Activated CD4-positive, alpha-beta memory T cell treated with anti-CD3 and anti-CD28 coated beads for 36 hours (primary cell): ENCODE data around the gene RPAIN. TPM values are rescaled to one million over a fixed set of nuclear protein-coding genes. Genes with fewer than 3 reads are reported as not detected.

Experiments used
- CTCF ChIA-PET: fragments of 350-600 bp; sonication (Branson Sonifier 250); formaldehyde crosslinking; loops from one replicate; lab custom pipeline; 2021; ENCODE audit warnings: antibody characterized with exemption, inconsistent platforms; lab: Charles Lee
- POLR2A ChIA-PET: fragments of 350-600 bp; sonication (Branson Sonifier 250); formaldehyde crosslinking; loops from one replicate; lab custom pipeline; 2021; ENCODE audit warnings: antibody characterized with exemption; lab: Charles Lee
- DNase-seq: peaks from one replicate; pipeline ENCODE4 v3.0.0-alpha.2; 2020
- H3K27ac Mint-ChIP-seq: one replicate; pipeline ENCODE4 v1.8.0; 2021; ENCODE audit warnings: mixed read lengths
- H3K27me3 Mint-ChIP-seq: one replicate; pipeline ENCODE4 v1.8.0; 2021; ENCODE audit warnings: mixed read lengths
- H3K36me3 Mint-ChIP-seq: one replicate; pipeline ENCODE4 v1.8.0; 2021; ENCODE audit warnings: mixed read lengths
- H3K4me1 Mint-ChIP-seq: one replicate; pipeline ENCODE4 v1.8.0; 2021; ENCODE audit warnings: low read depth, mixed read lengths
- H3K4me3 Mint-ChIP-seq: one replicate; pipeline ENCODE4 v1.8.0; 2021; ENCODE audit warnings: mild to moderate bottlenecking, mixed read lengths
- H3K9me3 Mint-ChIP-seq: one replicate; pipeline ENCODE4 v1.8.0; 2021; ENCODE audit warnings: mixed read lengths
- intact Hi-C: fragments of 100-400 bp; cut with micrococcal nuclease; formaldehyde crosslinking; loops from one replicate; pipeline ENCODE4 v1.15.1; 2023
- total RNA-seq, 2 experiments: library from RNA; stranded (reverse); gene quantifications; one replicate each; pipeline ENCODE4 v1.2.3, GENCODE V29; 2021

The RPAIN gene
- total RNA-seq, 2 experiments from 2014 or later, result 51.7 to 53.4 TPM

DNA sequence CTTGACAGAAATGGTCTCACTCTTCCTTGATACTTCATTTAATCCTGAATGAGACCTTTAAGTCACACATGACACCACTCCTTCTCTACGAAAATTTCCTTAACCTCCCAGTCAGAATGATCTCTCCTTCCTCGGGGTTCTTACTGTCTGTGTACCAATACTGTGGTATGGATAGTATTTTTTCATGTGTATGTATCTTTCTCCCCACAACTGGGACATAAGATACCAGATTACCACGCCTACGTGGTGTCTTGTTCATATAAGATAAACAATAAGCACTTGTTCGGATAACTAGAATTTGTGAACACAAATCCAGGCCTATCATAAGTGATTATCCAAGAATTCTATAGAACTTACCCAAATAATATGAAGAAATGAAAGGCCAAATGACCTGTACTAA is 11.8 kb upstream of the RPAIN start:
- Mint-ChIP-seq H3K4me1 (peaks cover 36% of the 10 kb centered on the region), H3K4me3 (no peak overlapping the region), H3K9me3 (no peaks in the 10 kb centered on the region), H3K27ac (no peak overlapping the region), H3K36me3 (peaks cover 47% of the 10 kb centered on the region), H3K27me3 (no peaks in the 10 kb centered on the region)
- ChIA-PET POLR2A (interaction anchor here (1.7 kb wide), 1 partner anchor 11 kb away, joined by 9 read pairs; the partner anchor contains the start of gene NUP88), CTCF (interaction anchor here (1.0 kb wide), 1 partner anchor 158 kb away, joined by 3 read pairs; no protein-coding TSS in a partner anchor)
- intact Hi-C loops, result no loop called here
- DNase-seq, result no peak

DNA sequence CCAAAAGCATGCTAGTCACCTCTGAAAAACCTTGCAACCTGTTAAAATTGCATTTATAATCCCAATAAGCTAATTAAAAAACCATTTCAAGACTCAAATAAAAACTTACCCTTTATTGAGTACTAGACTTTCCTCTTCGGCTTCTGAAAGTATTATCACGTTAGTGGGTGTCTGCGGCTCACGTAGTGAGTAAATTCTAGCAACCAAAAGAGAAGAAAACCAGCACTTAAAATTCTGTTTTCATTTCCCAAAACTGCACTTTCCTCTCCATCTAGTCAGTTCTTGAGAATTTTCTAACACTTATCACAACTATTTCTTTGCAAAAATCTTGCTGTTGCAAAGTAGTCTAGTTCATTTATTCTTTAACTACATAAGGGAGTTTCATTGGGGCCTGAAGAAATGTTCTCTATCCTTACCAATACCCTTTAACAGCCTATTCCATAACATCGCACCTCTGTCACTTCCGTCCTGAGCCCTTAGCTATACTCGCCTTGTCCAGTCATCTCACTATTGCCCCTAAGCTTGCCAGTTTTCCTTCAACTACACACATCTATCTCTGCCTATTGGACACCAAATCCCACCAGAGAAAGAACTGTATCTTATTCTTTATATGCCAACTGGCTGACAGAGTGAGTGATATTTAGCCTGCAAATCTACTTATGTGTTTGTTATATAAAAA is 9.2 kb upstream of the RPAIN start:
- peaks cover 37% of the 10 kb centered on the region for H3K36me3 Mint-ChIP-seq
- ChIA-PET CTCF (interaction anchor here (2.5 kb wide), 1 partner anchor 28 kb away, joined by 8 read pairs; the partner anchor contains the start of gene C1QBP), POLR2A (interaction anchor here (1.0 to 1.4 kb wide), 2 partner anchors 8 to 22 kb away, joined by 3 to 7 read pairs; partner anchors contain the start of gene NUP88)
- peak overlapping the region; percentile 11 for H3K4me3 Mint-ChIP-seq
- intact Hi-C loops, result no loop called here
- H3K27ac Mint-ChIP-seq, result peak overlapping the region; percentile 75
- no peaks in the 10 kb centered on the region for H3K27me3 Mint-ChIP-seq
- DNase-seq, result peak; percentile 28
- peaks cover 44% of the 10 kb centered on the region for H3K4me1 Mint-ChIP-seq
- H3K9me3 Mint-ChIP-seq, result no peaks in the 10 kb centered on the region

DNA sequence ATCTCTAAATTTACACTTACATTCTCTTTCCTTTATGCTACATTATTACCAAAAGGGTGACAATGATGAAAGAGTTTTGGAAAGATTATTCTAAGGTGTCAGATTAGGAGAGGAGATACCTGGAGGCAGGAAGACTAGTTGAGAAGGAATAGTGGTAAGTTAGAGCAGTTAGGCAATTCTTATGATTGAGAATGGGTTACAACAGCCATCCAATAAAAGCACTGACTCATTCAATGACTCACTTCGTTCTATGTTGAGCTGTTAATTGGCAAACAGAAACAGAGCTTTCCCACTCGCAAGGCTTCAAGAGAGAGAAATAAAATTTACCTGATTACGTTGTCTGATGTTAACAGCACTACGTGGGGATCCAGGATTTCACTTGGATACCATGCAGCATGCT is 6.3 kb upstream of the RPAIN start:
- intact Hi-C loops, result no loop called here
- Mint-ChIP-seq H3K9me3 (no peaks in the 10 kb centered on the region), H3K4me1 (peaks cover 63% of the 10 kb centered on the region), H3K27me3 (no peaks in the 10 kb centered on the region), H3K4me3 (no peak overlapping the region), H3K27ac (peak overlapping the region; percentile 77), H3K36me3 (peaks cover 46% of the 10 kb centered on the region)
- POLR2A ChIA-PET, result no interaction called here
- CTCF ChIA-PET, result interaction anchor here (0.7 to 3.5 kb wide), 2 partner anchors 14 to 26 kb away, joined by 3 to 13 read pairs; partner anchors contain the start of gene C1QBP
- no peak for DNase-seq

DNA sequence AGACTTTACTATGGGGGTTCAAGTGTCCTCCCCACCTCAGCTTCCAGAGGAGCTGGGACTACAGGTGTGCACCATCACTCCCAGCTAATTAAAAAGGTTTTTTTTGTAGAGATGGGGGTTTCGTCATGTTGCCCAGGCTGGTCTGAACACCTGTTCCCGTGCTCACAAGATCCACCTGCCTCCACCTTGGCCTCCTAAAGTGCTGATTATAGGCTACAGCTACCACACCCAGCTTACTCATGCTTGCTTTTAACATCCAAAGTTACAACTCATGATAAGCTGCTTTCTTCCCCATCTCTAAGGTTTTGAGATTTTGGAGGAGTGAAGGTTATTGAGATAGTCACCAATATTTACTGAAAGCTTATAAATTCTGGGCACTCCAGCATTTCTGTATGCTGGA is 3.1 kb upstream of the RPAIN start:
- no peak overlapping the region for H3K27ac Mint-ChIP-seq
- intact Hi-C loops, result loop anchor here (5.0 kb wide), 4 partner anchors 50 to 470 kb away; partner anchors contain the start of genes DHX33, PFN1 and ZNF594
- H3K4me3 Mint-ChIP-seq, result peak overlapping the region; percentile 56
- no peak for DNase-seq
- H3K4me1 Mint-ChIP-seq, result peaks cover 61% of the 10 kb centered on the region
- CTCF ChIA-PET, result interaction anchor here (0.5 to 1.1 kb wide), 2 partner anchors 135 to 179 kb away, joined by 3 to 5 read pairs; no protein-coding TSS in a partner anchor
- no peaks in the 10 kb centered on the region for H3K9me3 Mint-ChIP-seq
- peaks cover 43% of the 10 kb centered on the region for H3K36me3 Mint-ChIP-seq
- H3K27me3 Mint-ChIP-seq, result no peaks in the 10 kb centered on the region
- POLR2A ChIA-PET, result interaction anchor here (1.1 kb wide), 1 partner anchor 69 kb away, joined by 6 read pairs; the partner anchor contains the start of genes DERL2 and MIS12

DNA sequence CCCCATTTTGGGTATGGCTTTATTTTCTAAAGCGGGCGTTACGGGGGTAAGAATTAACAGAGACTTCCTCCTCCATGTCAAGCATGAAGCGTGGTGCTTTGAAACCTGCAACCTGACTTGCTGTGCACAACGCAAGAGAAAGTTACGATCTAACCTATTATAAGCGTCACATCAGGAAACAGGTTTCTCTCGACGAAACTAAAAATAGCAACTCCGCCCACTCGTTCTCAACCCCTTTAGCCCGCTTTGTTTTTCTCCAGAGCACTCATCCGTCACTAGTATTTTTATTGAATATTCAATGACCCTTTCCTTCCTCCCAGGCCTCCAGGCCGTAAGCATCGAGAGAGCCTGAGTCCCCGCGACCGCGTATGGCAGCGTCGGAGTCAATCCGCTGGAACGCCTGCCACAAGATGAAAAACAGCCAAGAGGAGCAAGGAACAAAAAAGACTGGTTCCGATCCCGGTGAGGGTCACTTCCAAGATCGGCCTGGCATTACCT is 1.1 kb upstream of the RPAIN start:
- intact Hi-C loops, result loop anchor here (1.0 to 5.0 kb wide), 6 partner anchors 20 to 472 kb away; partner anchors contain the start of genes C1QBP, DERL2, DHX33 and MIS12
- DNase-seq, result peak; percentile 80
- ChIA-PET POLR2A (interaction anchor here (0.6 to 2.4 kb wide), 7 partner anchors 8 to 67 kb away, joined by 4 to 30 read pairs (median 7); partner anchors contain the start of genes C1QBP, DERL2 and MIS12), CTCF (interaction anchor here (0.9 to 2.1 kb wide), 2 partner anchors 20 to 22 kb away, joined by 5 to 26 read pairs; partner anchors contain the start of gene C1QBP)
- Mint-ChIP-seq H3K4me1 (peaks cover 53% of the 10 kb centered on the region), H3K9me3 (no peaks in the 10 kb centered on the region), H3K27me3 (no peaks in the 10 kb centered on the region), H3K4me3 (peak overlapping the region; percentile 99), H3K36me3 (peaks cover 36% of the 10 kb centered on the region), H3K27ac (peak overlapping the region; percentile 98)

DNA sequence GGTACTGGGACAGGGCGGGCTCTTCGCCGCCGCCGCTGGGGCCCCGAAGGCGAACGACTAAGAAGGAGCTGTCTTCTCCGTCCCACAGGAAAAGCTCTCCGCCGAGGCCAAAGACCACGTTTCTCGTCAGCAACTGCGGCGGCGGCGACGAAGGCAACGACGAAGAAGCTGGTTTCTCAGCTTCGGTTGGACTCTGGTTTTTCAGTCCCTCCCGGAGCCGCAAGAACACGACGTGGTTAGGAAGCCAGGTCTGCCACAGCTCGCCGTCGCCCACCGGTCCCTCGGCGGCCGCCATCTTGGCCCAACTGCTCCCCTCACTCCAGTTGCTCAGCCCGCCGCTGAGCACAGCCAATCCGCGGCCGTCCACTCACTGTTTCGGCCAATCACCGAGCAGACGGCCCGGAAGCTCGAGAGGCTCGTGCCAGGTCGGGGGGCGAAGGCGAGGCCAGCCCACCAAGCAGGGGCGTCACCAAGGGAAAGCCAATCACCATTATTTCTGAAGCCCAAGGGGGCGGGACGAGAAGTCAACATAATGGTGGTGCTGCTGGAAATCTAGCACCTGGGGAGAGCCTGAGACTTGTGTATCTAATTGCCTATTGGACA is 525 bp upstream of the RPAIN start, which contains the start of gene NUP88:
TSS of gene NUP88 (minus strand) at position 307 of the 603 bp plus-strand sequence. CDS start at position 295, 12 bp downstream.
- peak; percentile 98 for DNase-seq
- intact Hi-C loops, result loop anchor here (1.0 to 5.0 kb wide), 6 partner anchors 20 to 472 kb away; partner anchors contain the start of genes C1QBP, DERL2, DHX33 and MIS12

DNA sequence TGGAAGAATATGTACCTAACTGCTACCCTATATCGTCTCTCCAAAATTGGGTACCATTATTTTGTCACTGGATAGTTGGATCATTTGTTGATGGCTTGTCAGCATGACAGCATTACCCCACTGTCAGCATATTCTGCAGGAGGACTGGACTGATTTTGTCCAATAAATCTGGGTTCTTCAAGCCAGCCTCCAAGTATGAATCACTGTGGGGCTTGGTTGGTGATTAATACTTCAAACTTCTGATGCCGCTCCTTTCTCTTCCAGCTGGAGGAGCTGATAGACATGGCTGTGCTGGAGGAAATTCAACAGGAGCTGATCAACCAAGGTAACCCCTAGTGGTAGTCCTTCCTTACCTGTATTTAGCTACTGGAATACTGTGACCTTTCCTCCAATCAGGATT is 2.5 kb downstream of the RPAIN start:
- POLR2A ChIA-PET, result no interaction called here
- Mint-ChIP-seq H3K36me3 (peaks cover 48% of the 10 kb centered on the region), H3K27me3 (no peaks in the 10 kb centered on the region), H3K4me3 (no peak overlapping the region), H3K27ac (peak overlapping the region; percentile 9), H3K9me3 (no peaks in the 10 kb centered on the region), H3K4me1 (peaks cover 37% of the 10 kb centered on the region)
- intact Hi-C loops, result no loop called here
- CTCF ChIA-PET, result interaction anchor here (3.1 kb wide), 1 partner anchor 17 kb away, joined by 17 read pairs; the partner anchor contains the start of gene C1QBP
- no peak for DNase-seq

More for the DNA sequence above, 525 bp upstream of the RPAIN start, which contains the start of gene NUP88:
- CTCF ChIA-PET, result interaction anchor here (0.9 to 2.1 kb wide), 2 partner anchors 19 to 21 kb away, joined by 5 to 26 read pairs; partner anchors contain the start of gene C1QBP
- Mint-ChIP-seq H3K27ac (peak within 1 kb of the TSS; percentile 98), H3K9me3 (no peaks in the 10 kb centered on the region), H3K27me3 (no peaks in the 10 kb centered on the region), H3K4me3 (peak within 1 kb of the TSS; percentile 99), H3K4me1 (peaks cover 50% of the 10 kb centered on the region), H3K36me3 (peaks cover 37% of the 10 kb centered on the region)
- POLR2A ChIA-PET, result interaction anchor here (0.6 to 2.4 kb wide), 7 partner anchors 9 to 66 kb away, joined by 4 to 30 read pairs (median 7); partner anchors contain the start of genes C1QBP, DERL2 and MIS12

DNA sequence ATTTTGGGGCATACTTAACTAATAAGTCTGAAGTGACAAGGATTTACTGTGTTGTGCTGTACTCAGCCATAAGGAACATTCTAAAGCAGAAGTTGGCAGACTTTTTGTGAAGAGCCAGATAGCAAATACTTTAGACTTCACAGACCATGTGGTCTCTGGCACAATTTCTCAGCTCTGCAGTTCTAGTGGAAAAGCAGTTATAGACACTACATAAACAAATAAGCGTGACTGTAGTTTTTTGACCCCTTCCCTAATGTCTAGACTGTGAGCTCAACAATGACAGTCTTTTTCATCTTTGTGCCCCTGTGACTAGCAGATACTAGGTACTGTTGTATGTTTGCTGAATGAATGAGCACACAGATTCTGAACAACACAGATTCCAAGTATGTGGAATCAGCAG is 4.9 kb downstream of the RPAIN start:
- Mint-ChIP-seq H3K9me3 (no peaks in the 10 kb centered on the region), H3K4me1 (peaks cover 28% of the 10 kb centered on the region), H3K4me3 (no peak overlapping the region), H3K27me3 (no peaks in the 10 kb centered on the region), H3K36me3 (peaks cover 45% of the 10 kb centered on the region), H3K27ac (no peak overlapping the region)
- CTCF ChIA-PET, result interaction anchor here (1.2 kb wide), 1 partner anchor 14 kb away, joined by 6 read pairs; the partner anchor contains the start of gene C1QBP
- DNase-seq, result no peak
- intact Hi-C loops, result no loop called here
- POLR2A ChIA-PET, result no interaction called here

DNA sequence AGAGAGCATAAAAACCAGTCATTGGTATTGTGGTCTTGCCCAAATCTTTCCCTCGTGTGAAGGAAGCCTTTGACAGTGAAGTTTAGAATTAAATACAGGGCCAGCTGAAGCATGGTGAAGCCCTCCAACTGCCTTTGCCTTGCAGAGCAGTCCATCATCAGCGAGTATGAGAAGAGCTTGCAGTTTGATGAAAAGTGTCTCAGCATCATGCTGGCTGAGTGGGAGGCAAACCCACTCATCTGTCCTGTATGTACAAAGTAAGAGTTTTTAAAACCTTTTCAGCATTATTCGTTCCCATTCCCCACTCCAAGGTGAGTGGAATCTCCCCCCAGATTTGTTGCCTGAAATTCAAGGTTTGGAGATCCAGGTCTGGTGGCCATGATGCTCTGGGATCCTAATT is 5.8 kb downstream of the RPAIN start:
- Mint-ChIP-seq H3K9me3 (no peaks in the 10 kb centered on the region), H3K27me3 (no peaks in the 10 kb centered on the region), H3K4me3 (no peak overlapping the region), H3K36me3 (peaks cover 46% of the 10 kb centered on the region), H3K27ac (no peak overlapping the region), H3K4me1 (peaks cover 23% of the 10 kb centered on the region)
- intact Hi-C loops, result no loop called here
- POLR2A ChIA-PET, result interaction anchor here (0.6 kb wide), 1 partner anchor 712 kb away, joined by 3 read pairs; no protein-coding TSS in a partner anchor
- CTCF ChIA-PET, result interaction anchor here (1.1 kb wide), 1 partner anchor 14 kb away, joined by 4 read pairs; the partner anchor contains the start of gene C1QBP
- no peak for DNase-seq

DNA sequence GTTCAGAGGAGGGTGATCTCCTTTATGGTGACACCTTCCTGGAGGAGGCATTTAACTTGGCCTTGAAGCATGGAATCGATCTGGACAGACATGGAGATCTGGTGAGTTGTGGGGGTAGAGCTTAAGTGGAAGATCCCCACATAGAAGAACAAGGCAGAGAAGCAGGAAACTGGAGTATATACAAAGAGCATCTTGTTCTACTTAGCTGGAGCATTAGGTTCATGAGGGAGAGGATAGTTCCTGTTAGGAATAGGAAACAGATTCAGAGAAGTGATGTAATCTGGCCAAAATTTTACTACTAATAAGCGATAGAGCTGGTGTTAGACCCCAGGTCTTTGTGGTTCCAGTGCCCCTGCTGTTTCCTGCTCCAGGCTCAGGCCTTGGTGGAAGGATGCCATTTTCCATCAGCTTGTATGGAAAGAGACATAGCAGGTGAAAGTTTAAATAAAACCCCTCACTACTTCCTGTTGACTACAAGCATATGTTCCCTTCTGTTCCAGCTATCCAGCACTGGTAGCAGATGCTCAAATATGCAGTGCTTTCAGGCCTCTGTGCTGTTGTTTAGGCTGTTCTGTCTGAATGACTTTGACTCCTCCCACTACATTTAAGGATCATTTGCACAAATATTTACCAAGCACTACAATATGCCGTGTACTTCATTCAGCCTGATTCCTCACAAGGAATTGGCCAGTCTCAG is 9.4 kb downstream of the RPAIN start:
- POLR2A ChIA-PET, result interaction anchor here (1.3 kb wide), 1 partner anchor 10 kb away, joined by 4 read pairs; the partner anchor contains the start of genes NUP88 and RPAIN
- H3K9me3 Mint-ChIP-seq, result no peaks in the 10 kb centered on the region
- peaks cover 54% of the 10 kb centered on the region for H3K36me3 Mint-ChIP-seq

More for the DNA sequence above, 9.4 kb downstream of the RPAIN start:
- H3K4me3 Mint-ChIP-seq, result no peak overlapping the region
- DNase-seq, result no peak
- intact Hi-C loops, result no loop called here
- H3K4me1 Mint-ChIP-seq, result peaks cover 2% of the 10 kb centered on the region
- CTCF ChIA-PET, result interaction anchor here (2.9 kb wide), 1 partner anchor 10 kb away, joined by 14 read pairs; the partner anchor contains the start of gene C1QBP
- peak overlapping the region; percentile 14 for H3K27ac Mint-ChIP-seq
- no peaks in the 10 kb centered on the region for H3K27me3 Mint-ChIP-seq
